Loucy (cell line): Measurements from ENCODE around the gene TNNT3.

Experiments used
- CTCF ChIP-seq: fragments of 200-600 bp; sonication (generic); conservative IDR thresholded peaks from 2 replicates; pipeline ENCODE4 v1.5.1; 2014; ENCODE audit warnings: mild to moderate bottlenecking, antibody characterized with exemption, low read length
- EZH2phosphoT487 ChIP-seq: fragments of 200-600 bp; IDR thresholded peaks from 2 replicates; pipeline ENCODE4 v1.6.1; 2018; ENCODE audit warnings: antibody characterized with exemption, mild to moderate bottlenecking, moderate library complexity, borderline replicate concordance

GRCh38 chr11:1909524-1909923, 10.0 kb upstream of the TNNT3 start:
- TF ChIP-seq EZH2phosphoT487 = no peak
- no peak for TF ChIP-seq CTCF
